Measurements from ENCODE around the gene MGAM2. TPM values are rescaled to one million over a fixed set of nuclear protein-coding genes. Genes with fewer than 3 reads are reported as not detected.
A peak's percentile ranks its signal among the peaks of the same experiment; 100 is the strongest.

MGAM2 gene
- total RNA-seq, 1 experiment from 2014 or later: 0.10 TPM

GRCh38 chr7:142188846-142189245, 77.3 kb downstream of the MGAM2 start:
- Histone ChIP-seq H3K9me3 (ENCODE audit: control insufficient read depth, insufficient read depth, low read depth, low read length) (no peaks in the 10 kb centered on the region), H3K4me1 (ENCODE audit: control insufficient read depth, insufficient read depth, low read length) (no peaks in the 10 kb centered on the region), H3K4me3 (ENCODE audit: low read depth in 2 of 2, low read length in 2 of 2) (no peak overlapping the region), H3K27ac (ENCODE audit: low read length) (no peak overlapping the region), H3K27me3 (ENCODE audit: control insufficient read depth, insufficient read depth, low read length) (no peaks in the 10 kb centered on the region), H3K36me3 (ENCODE audit: control insufficient read depth, insufficient read depth, low read length) (no peaks in the 10 kb centered on the region)
- intact Hi-C loops (cut with micrococcal nuclease; ENCODE audit: unreplicated experiment): loop anchor here (1.0 kb wide), 1 partner anchor 213 kb away; no protein-coding TSS in a partner anchor
- in situ Hi-C loops (cut with HindIII; ENCODE audit: low pct_unique_long_range_greater_than_20kb, low sequenced_read_pairs): no loop called here
- ATAC-seq (no peak), DNase-seq (ENCODE audit: low read depth, low spot score) (no peak)
- TF ChIP-seq POLR2AphosphoS5 (IDR thresholded peaks at IDR 0.05; ENCODE audit: low read depth, low read length) (no peak), SIN3A (IDR thresholded peaks at IDR 0.05; ENCODE audit: borderline replicate concordance, insufficient read depth, low read depth, low read length) (no peak), TCF7L2 (IDR thresholded peaks at IDR 0.05; ENCODE audit: low read depth, low read length) (no peak), REST (IDR thresholded peaks at IDR 0.05; ENCODE audit: insufficient read depth in 1 of 2, low read depth in 2 of 2, low read length in 1 of 2) (no peak), CTCF (IDR thresholded peaks at IDR 0.05) (peak; percentile 38; the same call in 1 of the 2 replicates)
- ChIA-PET CTCF (interaction anchor here (0.5 kb wide), 1 partner anchor 54 kb away, joined by 8 read pairs; no protein-coding TSS in a partner anchor), POLR2A (no interaction called here)
- no TSS peak for BruUV-seq (replicated peaks)

- no TSS peak for BruUV-seq (replicated peaks)
- no peak for TF ChIP-seq TCF7L2 (IDR thresholded peaks at IDR 0.05; ENCODE audit: low read depth, low read length)
- TF ChIP-seq POLR2AphosphoS5 (IDR thresholded peaks at IDR 0.05; ENCODE audit: low read depth, low read length): no peak
- no peak for TF ChIP-seq REST (IDR thresholded peaks at IDR 0.05; ENCODE audit: insufficient read depth in 1 of 2, low read depth in 2 of 2, low read length in 1 of 2)
- no peak for TF ChIP-seq CTCF (IDR thresholded peaks at IDR 0.05)
- TF ChIP-seq SIN3A (IDR thresholded peaks at IDR 0.05; ENCODE audit: borderline replicate concordance, insufficient read depth, low read depth, low read length): no peak
- DNase-seq (ENCODE audit: low read depth, low spot score) (no peak), ATAC-seq (no peak)
- no peak overlapping the region for H3K4me3 ChIP-seq (ENCODE audit: low read depth in 2 of 2, low read length in 2 of 2)
- intact Hi-C loops (cut with micrococcal nuclease; ENCODE audit: unreplicated experiment) (no loop called here), in situ Hi-C loops (cut with HindIII; ENCODE audit: low pct_unique_long_range_greater_than_20kb, low sequenced_read_pairs) (no loop called here)
- H3K27me3 ChIP-seq (ENCODE audit: control insufficient read depth, insufficient read depth, low read length): no peaks in the 10 kb centered on the region
- CTCF ChIA-PET: no interaction called here
- POLR2A ChIA-PET: no interaction called here
- no peaks in the 10 kb centered on the region for H3K4me1 ChIP-seq (ENCODE audit: control insufficient read depth, insufficient read depth, low read length)
- no peak overlapping the region for H3K27ac ChIP-seq (ENCODE audit: low read length)
- H3K9me3 ChIP-seq (ENCODE audit: control insufficient read depth, insufficient read depth, low read depth, low read length): no peaks in the 10 kb centered on the region
- H3K36me3 ChIP-seq (ENCODE audit: control insufficient read depth, insufficient read depth, low read length): no peaks in the 10 kb centered on the region
These were observed 82.7 kb downstream of the MGAM2 start for GRCh38 chr7:142194201-142194600.

All from Panc1 (cell line).